Transverse colon (tissue), 4 donors: ENCODE data around the gene GPN1. TPM values are rescaled to one million over a fixed set of nuclear protein-coding genes. Genes with fewer than 3 reads are reported as not detected.

ENCODE experiments used
- DNase-seq: peaks from one replicate; pipeline ENCODE4 v3.0.0-alpha.2; 2019
- H3K27ac ChIP-seq, 4 donors: fragments of 200-600 bp; sonication (generic); 2 replicates each; pipeline ENCODE4 v1.5.1; 2016 to 2018; ENCODE audit warnings: inconsistent platforms in 4 of 4
- H3K27me3 ChIP-seq: fragments of 200-600 bp; sonication (generic); 2 replicates; pipeline ENCODE4 v1.5.1; 2017; ENCODE audit warnings: inconsistent platforms
- H3K36me3 ChIP-seq, 4 donors: fragments of 200-600 bp; sonication (generic); 2 replicates each; pipeline ENCODE4 v1.5.1; 2017 to 2019; ENCODE audit warnings: inconsistent platforms in 4 of 4
- H3K4me1 ChIP-seq, 4 donors: fragments of 200-600 bp; sonication (generic); 2 replicates each; pipeline ENCODE4 v1.5.1; 2017 to 2020; ENCODE audit warnings: inconsistent platforms in 4 of 4
- H3K4me3 ChIP-seq, 4 donors: fragments of 200-600 bp; sonication (generic); 1 replicate in 1 of 4; 2 replicates in 3 of 4; pipeline versions ENCODE4 v1.5.1 to v1.6.1; 2017 to 2019; ENCODE audit warnings: inconsistent platforms in 4 of 4
- H3K9me3 ChIP-seq, 2 donors: fragments of 200-600 bp; sonication (generic); 2 replicates each; pipeline ENCODE4 v1.5.1; 2017 to 2019; ENCODE audit warnings: inconsistent platforms in 2 of 2
- EP300 ChIP-seq: sonication (generic); formaldehyde crosslinking; IDR thresholded peaks from one replicate; pipeline ENCODE4 v1.6.1; 2017; ENCODE audit warnings: antibody characterized with exemption, low read depth
- POLR2A ChIP-seq: fragments of 450-650 bp; IDR thresholded peaks from one replicate; pipeline ENCODE4 v1.6.1; 2016; ENCODE audit warnings: antibody characterized with exemption, mild to moderate bottlenecking, moderate library complexity
- POLR2AphosphoS5 ChIP-seq, 3 donors: sonication (generic); formaldehyde crosslinking; IDR thresholded peaks; one replicate each; pipeline ENCODE4 v1.6.1; 2016; ENCODE audit warnings: antibody characterized with exemption in 3 of 3
- WGBS, 2 donors: methylation state at CpG; one replicate each; pipeline ENCODE4 v1.1.5; 2018; ENCODE audit warnings: low coverage in 1 of 2; 5-methylcytosine and 5-hydroxymethylcytosine counted together
- in situ Hi-C, 4 donors: fragments of 200-750 bp; cut with MboI; loops; one replicate each; pipeline versions ENCODE4 v1.15.0 to v1.15.1; 2017; ENCODE audit warnings: low sequenced_read_pairs in 3 of 4, low pct_ligation_motif_present in 1 of 4, low pct_unique_long_range_greater_than_20kb in 1 of 4
- intact Hi-C: fragments of 100-400 bp; cut with DNase I; formaldehyde crosslinking; loops from one replicate; pipeline ENCODE4 v1.15.1; 2023; ENCODE audit warnings: low total_unique reads
- total RNA-seq, 4 donors: library from RNA; depleted of rRNA; stranded (reverse); fragments of >200 nt; gene quantifications; one replicate each; pipeline ENCODE4 v1.1.0, GENCODE V29; 2016
- TF ChIP-seq, protein P1 (sequence below), 5 experiments: fragments of 200-600 bp in 3 of 5; fragments of 450-650 bp in 2 of 5; sonication (generic) in 3 of 5; IDR thresholded peaks; 1 replicate in 2 of 5; 2 replicates in 3 of 5; pipeline ENCODE4 v1.5.1; 2016 to 2017; ENCODE audit warnings: antibody characterized with exemption in 5 of 5, inconsistent platforms in 3 of 5, mild to moderate bottlenecking in 2 of 5, moderate library complexity in 1 of 5

GPN1 gene
- total RNA-seq, 4 donors from 2014 or later: 14.6 to 24.3 (median 19.4) TPM; not detected in 1

DNA sequence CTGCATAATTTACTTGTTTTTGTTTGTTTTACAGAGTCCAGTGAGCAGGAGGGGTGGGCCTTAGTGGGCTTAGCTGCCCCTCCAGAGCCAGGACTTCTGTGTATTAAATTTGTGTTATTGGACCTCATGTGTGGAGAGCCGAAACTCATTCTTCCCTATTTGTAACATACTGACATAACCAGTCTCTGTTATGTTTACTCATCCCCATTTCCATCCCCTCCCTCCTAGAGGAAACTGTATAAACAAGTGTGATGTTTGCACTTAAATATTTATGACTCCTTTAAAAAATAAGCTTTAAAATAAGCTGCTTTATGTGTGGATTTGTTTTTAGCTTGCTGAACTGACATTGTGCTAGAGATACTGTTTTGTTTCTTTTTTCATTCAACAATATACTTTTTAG lies 32.2 kb upstream of the GPN1 start:
- Histone ChIP-seq H3K36me3 (peaks cover 0 to 19% (median 7%) of the 10 kb centered on the region in 4 donors), H3K9me3 (peaks cover 3 to 21% of the 10 kb centered on the region in 2 donors), H3K4me1 (peaks cover 0 to 14% (median 3%) of the 10 kb centered on the region in 4 donors), H3K27me3 (no peaks in the 10 kb centered on the region), H3K4me3 (no peak overlapping the region), H3K27ac (no peak overlapping the region)
- in situ Hi-C loops (no loop called here), intact Hi-C loops (no loop called here)
- no peak for DNase-seq
- TF ChIP-seq POLR2AphosphoS5 (IDR thresholded peaks at IDR 0.05): no peak
- no peak for TF ChIP-seq EP300
- no peak for TF ChIP-seq POLR2A
- TF ChIP-seq, protein P1, sequence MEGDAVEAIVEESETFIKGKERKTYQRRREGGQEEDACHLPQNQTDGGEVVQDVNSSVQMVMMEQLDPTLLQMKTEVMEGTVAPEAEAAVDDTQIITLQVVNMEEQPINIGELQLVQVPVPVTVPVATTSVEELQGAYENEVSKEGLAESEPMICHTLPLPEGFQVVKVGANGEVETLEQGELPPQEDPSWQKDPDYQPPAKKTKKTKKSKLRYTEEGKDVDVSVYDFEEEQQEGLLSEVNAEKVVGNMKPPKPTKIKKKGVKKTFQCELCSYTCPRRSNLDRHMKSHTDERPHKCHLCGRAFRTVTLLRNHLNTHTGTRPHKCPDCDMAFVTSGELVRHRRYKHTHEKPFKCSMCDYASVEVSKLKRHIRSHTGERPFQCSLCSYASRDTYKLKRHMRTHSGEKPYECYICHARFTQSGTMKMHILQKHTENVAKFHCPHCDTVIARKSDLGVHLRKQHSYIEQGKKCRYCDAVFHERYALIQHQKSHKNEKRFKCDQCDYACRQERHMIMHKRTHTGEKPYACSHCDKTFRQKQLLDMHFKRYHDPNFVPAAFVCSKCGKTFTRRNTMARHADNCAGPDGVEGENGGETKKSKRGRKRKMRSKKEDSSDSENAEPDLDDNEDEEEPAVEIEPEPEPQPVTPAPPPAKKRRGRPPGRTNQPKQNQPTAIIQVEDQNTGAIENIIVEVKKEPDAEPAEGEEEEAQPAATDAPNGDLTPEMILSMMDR (IDR thresholded peaks at IDR 0.05): no peak
- WGBS, 2 donors: 67 to 68% methylated on average over 1 of the region's 1 CpG

DNA sequence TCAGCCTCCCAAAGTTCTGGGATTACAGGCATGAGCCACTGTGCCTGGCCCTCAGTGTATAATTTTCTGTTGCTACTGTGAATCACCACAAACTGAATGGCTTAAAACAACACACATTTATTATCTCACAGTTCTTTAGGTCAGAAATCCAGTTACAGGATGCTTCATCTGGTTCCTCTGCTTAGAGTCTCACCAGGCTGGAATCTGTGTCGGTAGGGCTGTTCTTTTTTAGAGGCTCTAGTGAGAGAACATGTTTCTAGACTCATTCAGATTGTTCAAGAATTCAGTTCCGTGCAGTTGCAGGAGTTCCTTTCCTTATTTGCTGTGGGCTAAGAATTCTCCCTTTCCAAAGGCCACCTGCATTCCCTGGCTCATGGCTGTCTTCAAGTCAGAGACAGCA lies 22.2 kb upstream of the GPN1 start:
- DNase-seq: no peak
- H3K36me3 ChIP-seq: peaks cover 0 to 58% (median 18%) of the 10 kb centered on the region in 4 donors
- H3K27me3 ChIP-seq: no peaks in the 10 kb centered on the region
- no peaks in the 10 kb centered on the region for H3K4me1 ChIP-seq
- WGBS, 2 donors: 83% methylated on average over 1 to 2 of the region's 2 CpGs
- TF ChIP-seq POLR2A (no peak), EP300 (no peak), POLR2AphosphoS5 (IDR thresholded peaks at IDR 0.05) (no peak)
- TF ChIP-seq, protein P1 (IDR thresholded peaks at IDR 0.05): no peak
- no peak overlapping the region for H3K27ac ChIP-seq
- no peaks in the 10 kb centered on the region for H3K9me3 ChIP-seq
- in situ Hi-C loops (no loop called here), intact Hi-C loops (no loop called here)
- H3K4me3 ChIP-seq: no peak overlapping the region

DNA sequence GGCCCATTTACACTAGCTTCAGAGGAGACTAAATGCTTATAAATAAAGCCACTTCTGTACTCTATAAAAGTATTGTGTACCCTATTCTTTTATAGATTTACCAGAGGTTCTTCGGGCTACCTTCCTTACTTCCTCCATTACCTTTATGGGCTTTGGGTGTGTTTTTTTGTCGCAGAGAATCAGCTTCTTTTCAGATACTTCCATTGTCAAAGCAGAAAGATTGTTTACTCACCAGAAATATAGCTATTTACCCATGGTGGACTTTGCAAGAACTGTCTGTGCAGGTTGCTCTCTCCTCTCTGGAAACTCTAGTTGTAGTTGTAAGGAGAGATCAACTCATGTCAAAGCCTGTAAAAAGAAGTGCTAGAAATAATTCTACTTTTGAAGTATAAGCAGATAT lies 14.9 kb upstream of the GPN1 start:
- H3K36me3 ChIP-seq: peaks cover 0 to 46% (median 15%) of the 10 kb centered on the region in 4 donors
- no peaks in the 10 kb centered on the region for H3K9me3 ChIP-seq
- no peak overlapping the region for H3K27ac ChIP-seq
- TF ChIP-seq, protein P1 (IDR thresholded peaks at IDR 0.05): no peak
- no peak for TF ChIP-seq POLR2A
- no peak for TF ChIP-seq POLR2AphosphoS5 (IDR thresholded peaks at IDR 0.05)
- no peak for TF ChIP-seq EP300
- no peak overlapping the region for H3K4me3 ChIP-seq
- H3K4me1 ChIP-seq: peaks cover 0 to 11% (median 0%) of the 10 kb centered on the region in 4 donors
- H3K27me3 ChIP-seq: no peaks in the 10 kb centered on the region
- intact Hi-C loops: no loop called here
- WGBS, 2 donors: 49 to 58% methylated on average over 2 of the region's 2 CpGs
- DNase-seq: no peak
- in situ Hi-C loops: no loop called here

DNA sequence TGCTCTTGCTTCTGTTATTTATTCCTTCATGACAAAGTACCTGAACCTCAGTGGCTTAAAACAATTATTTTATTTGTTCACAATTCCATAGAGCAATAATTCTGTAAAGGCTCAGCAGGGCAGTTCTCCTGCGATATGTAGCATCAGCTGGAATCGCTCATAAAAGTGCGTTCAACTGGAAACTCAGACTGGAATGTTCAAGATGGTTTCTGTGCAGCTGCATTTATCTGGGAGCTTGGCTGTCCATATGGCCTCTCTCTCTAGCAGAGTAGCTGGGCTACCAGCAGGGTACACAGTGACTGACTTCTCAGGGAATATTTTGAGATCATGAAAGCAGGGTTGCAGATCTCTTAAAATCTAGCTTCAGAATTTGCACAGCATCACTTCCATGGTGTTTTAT lies 13.5 kb upstream of the GPN1 start:
- in situ Hi-C loops: no loop called here
- no peak overlapping the region for H3K4me3 ChIP-seq
- no peak overlapping the region for H3K27ac ChIP-seq
- TF ChIP-seq EP300: no peak
- TF ChIP-seq, protein P1 (IDR thresholded peaks at IDR 0.05): no peak
- TF ChIP-seq POLR2AphosphoS5 (IDR thresholded peaks at IDR 0.05): no peak
- TF ChIP-seq POLR2A: no peak
- H3K36me3 ChIP-seq: peaks cover 0 to 51% (median 13%) of the 10 kb centered on the region in 4 donors
- intact Hi-C loops: no loop called here
- no peak for DNase-seq
- 80 to 97% methylated on average over 1 to 3 of the region's 3 CpGs for WGBS, 2 donors
- H3K27me3 ChIP-seq: no peaks in the 10 kb centered on the region
- H3K9me3 ChIP-seq: no peaks in the 10 kb centered on the region
- H3K4me1 ChIP-seq: peaks cover 0 to 11% (median 0%) of the 10 kb centered on the region in 4 donors
